ENCODE data around the gene PAQR7. TPM values are rescaled to one million over a fixed set of nuclear protein-coding genes. Genes with fewer than 3 reads are reported as not detected.

Gene PAQR7
- total RNA-seq, 1 donor from 2014 or later = 5.1 TPM

DNA sequence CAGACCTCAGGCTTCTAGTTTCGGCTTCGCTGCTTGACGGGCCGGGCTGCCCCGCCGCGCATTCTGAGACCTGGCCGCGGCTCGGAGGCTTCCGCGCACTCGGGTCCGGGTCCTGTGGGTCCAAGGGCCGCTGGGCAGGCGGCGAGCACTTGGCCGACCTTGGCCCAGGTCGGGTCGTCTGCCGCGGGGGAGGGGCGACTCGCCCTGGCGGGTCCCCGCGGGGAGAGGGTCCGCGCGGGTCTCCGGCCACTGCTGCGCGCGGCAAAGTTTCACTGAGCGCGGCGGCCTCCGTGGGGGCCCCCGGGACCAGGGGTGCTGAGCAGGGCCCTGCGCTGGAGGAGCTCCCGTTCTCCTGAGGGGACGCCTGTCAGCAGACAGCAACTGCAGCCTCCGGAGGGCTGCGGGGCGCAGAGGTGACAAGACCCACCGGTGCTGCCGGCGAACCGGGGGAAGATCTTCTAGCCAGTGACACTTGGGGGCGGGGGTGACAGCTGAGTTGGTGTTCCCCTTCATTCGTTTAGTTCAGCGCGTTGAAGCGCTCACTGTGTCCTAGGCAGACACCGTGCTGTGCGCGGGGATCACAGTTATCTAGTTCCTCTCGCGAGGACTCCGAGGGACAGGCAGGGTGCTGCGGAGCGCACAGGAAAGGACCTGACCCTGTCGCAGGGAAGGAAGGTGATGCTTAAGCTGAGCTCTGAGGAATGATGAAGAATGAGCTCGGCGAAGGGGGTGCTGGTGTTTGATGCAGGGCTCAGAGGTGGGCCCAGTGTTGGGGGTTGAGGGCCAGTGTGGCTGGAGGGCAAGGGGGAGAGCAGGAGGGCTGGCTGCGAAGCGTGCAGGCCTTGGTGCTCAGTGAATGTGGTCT, 55.0 kb downstream of the PAQR7 start:
- peak; percentile 63 for ATAC-seq
- peak; percentile 75 for DNase-seq (ENCODE audit: low spot score)

DNA sequence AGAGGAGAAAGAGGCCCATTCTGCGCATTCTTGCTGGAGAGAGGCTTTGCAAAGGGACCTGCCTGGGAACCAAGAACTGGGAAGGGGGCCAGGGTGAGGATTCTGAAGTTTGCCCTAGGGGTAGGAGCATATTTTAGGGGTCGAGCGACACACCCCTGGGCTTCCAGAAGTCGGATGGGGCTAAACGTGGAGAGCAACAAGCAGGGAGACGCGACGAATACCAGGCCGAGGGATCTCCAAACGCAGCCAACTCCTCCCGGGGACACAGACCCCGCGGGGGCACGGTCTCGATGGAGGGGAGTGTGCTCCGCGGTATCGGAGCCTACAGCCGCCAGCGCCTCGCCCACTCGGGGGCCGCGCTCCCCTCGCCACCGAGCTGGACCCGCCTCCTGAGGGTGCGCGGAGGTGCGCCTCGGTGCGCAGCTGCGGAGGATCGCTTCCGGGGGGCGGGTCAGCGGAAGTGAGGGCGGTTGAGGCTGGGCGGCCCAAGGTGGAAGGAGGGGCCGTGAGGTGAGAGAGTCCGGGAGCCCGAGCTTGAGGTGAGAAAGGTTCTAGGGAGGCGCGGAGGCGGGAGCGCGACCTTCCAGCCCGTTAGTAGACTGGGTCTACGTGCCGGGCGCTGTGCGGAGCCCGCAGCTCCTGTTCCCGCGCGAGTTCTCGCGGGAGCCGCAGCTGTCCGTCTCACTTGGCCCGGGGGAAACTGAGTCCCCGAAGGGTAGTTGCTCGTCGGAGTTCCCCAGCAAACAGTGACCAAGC, 55.8 kb downstream of the PAQR7 start, which contains the start of gene MTFR1L:
Gene MTFR1L, plus strand, starts transcription at position 464 of the 756 bp plus-strand sequence. CDS start 3,151 bp downstream, outside the sequence.
- DNase-seq (ENCODE audit: low spot score) (peak; percentile 94), ATAC-seq (peak; percentile 84)

DNA sequence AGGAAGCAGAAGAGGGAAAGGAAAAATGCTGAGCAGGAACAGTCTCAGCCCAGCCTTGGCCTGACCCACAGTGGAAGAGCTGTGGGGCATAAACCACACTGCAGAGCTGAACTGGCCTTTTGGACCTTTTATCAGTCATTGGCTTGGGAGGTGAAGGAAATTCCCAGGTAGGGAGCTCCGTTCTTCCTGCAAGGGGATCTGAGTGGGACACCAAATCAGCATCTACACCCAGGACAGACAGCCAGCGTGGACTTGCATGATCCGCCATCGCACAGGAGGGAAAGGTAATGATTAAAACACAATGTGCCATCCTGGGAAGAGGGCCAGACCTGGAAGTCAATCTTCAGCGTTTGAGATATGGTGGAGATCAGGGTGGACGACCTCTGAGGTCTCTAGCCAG, 56.9 kb downstream of the PAQR7 start:
- ATAC-seq = peak; percentile 29

DNA sequence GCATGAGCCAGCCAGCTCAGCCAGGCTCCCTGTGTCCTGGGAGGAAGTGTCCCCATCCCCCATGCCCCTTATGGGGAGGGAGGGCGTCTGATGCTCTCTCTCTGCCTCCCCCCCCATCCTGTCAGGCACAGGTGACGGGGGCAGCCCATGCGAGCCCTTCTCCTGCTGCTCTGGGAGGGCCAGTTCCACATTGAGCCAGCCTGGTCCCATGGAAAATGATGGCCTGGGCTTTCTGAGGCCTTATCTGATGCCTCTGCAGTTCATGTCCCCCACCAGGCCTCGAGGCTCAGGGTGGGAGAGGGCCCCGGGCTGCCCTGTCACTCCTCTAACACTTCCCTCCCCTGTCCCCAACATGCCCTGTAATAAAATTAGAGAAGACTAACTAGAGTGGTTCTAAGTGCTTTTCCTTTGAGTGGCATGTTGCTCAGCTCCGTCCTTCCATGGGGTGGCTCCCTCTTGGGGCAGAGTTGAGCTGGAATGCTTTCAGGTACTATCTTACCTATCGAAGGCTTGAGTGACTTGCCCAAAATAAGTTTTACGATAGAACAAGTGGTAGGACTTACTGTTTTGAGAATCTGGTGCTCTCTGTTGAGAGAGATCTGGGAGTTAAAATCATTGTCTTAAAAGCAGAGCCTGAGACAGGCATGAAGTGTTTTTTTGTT, 57.5 kb downstream of the PAQR7 start:
- DNase-seq (ENCODE audit: low spot score) (peak; percentile 44), ATAC-seq (no peak)

More for the DNA sequence above, 56.9 kb downstream of the PAQR7 start:
- no peak for DNase-seq (ENCODE audit: low spot score)

DNA sequence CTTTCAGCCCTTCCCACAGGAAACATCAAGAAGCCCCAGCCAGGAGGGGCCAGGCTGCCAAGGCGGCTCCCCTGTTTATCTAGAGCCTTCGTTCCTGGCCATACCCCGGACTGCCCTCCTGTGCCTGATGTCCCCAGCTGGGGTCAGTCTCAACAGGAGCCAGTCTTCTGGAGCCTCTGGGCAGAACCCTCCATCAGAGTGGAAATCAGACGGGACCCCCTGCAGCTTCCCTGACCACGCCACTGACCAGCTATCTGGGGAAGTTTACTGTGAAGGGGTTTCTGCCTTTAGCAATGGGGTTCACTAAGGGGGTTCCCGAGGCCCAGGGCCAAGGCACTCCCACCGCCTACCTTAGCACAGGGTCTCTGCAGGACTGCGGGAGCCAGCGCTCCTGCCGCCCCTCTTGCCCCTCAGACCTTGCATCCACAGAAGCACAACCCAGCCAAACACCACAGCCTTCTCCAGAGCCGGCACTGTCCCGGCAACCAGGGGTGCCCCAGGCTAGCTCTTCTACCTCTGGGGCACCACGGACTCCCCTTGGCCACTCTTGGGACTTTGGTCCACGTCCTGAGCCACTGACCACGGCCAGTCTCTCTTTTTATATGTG, 59.3 kb downstream of the PAQR7 start:
- DNase-seq (ENCODE audit: low spot score) (no peak), ATAC-seq (no peak)

DNA sequence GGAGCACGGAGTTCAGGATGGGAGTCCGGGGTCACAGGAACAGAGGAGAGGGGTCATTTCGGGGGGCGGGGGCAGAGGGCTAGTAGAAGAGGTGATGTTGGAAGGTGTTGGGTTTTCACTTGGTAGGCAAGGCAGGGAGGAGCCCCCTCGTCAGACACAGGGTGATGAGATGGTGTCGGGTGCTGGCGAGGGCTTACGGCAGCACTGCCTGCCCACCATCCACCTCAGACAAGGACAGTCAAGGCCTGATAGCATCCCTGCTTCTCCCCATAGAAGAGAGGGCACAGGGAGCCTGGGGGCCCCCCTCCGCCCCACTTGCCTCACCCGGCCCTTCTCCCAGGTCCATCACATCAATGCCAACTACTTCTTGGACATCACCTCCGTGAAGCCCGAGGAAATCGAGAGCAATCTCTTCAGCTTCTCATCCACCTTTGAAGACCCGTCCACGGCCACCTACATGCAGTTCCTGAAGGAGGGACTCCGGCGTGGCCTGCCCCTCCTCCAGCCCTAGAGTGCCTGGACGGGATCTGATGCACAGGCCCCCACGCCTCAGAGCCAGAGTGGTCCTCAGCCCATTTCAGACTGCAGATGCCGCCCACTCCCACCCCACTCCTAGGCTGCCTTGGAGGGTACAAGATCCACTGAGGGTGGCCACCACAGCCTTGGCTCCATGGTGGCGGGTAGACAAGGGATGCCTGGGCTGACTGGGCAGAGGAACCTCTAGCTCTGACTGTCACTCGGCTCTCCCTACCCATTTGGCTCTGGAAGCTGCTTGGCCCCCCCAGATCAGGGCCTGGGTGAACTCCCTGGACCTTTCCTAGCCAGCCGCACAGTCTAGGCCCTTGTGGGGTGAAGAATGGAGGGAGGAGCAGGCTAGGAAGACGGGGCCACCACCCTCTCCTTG, 60.0 kb downstream of the PAQR7 start:
- ATAC-seq (no peak), DNase-seq (ENCODE audit: low spot score) (no peak)

DNA sequence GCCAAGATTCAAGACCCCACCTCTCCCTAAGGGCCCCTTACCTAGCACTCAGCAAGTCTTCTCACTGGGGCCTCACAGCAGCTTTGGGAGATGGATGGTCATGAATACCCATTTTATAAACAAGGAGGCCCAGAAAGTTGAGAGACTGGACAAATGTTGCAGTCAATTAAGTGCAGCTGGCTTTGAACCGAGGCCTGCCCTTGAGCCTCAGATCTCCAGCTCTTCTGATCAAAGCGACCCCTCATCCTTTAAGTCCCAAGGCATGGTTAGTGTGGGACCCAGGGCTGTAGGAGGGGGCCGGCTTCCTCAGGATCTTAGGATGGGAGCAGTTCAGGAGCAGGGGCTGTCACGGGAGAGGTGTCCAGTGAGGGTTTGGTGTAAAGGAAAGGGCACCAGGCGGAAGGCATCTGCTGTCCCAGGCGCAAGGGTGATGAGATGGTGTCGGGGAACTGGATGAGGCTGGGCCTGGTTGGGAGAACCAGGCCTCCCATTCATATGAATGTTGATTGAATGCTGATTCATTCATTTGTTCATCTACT, 60.9 kb downstream of the PAQR7 start:
- DNase-seq (ENCODE audit: low spot score) (no peak), ATAC-seq (no peak)

DNA sequence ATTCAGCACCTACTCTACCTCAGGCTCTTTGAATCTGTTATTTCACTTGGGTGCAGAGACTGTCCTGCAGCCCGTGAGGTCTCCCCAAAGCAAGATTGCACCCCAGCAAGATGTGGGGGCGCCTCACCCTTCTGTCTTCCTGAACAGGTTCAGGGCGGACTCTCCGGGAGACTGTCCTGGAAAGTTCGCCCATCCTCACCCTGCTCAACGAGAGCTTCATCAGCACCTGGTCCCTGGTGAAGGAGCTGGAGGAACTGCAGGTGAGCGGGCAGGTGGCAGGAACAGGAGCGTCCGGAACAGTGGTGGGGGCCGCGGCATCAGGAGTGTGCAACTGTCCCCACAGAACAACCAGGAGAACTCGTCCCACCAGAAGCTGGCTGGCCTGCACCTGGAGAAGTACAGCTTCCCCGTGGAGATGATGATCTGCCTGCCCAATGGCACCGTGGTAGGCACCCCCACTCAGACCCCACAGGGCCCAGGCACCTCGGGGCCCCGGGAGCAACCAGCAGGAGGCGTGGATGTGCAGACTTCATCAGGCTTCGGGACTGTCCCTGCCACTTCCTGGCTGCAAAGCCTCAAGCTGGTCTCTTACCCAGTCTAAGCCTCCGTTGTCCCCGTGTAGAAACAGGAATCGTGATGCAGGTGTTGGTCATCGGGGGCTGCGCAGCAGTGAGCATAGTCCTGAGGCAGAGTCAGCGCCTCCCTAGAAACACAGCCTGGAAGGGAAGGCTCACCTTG, 61.6 kb downstream of the PAQR7 start:
- DNase-seq (ENCODE audit: low spot score) = no peak
- no peak for ATAC-seq

DNA sequence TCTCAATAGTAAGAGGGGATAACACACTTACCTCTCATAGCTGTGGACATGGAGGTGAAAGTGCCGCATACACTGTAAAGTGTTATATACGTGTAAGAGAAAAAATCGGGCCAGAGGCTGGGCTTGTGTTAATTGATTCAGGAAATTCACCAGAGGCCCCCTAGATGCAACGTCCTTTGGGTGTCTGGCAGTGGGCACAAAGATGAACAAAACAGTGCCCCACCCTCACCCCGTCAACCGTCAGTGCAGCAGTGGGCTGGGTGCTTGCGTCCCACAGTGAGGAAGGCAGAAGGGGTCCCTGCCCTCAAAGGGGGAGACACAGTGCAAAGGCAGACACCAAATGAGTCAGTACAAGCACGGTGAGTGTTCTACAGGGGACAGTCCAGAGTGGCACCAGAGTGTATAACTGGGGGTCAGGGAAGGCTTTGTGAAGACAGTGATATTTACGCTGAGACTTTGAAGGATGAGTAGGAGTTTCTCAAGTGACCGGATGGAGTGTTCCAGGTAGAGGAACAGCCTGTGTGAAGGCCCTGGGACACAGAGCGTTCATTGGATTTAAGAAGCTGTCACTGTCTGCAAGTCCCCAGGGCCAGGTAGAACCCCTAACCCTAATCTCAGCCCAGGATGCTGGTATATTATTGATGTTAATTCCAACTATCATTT, 62.3 kb downstream of the PAQR7 start:
- DNase-seq (ENCODE audit: low spot score) (no peak), ATAC-seq (no peak)

Other genes starting within 250 kb of the PAQR7 start
- 13.5 TPM for gene SELENON, start 75.5 kb downstream of the PAQR7 start, total RNA-seq
- 52.7 TPM for gene MTFR1L, start 55.8 kb downstream of the PAQR7 start, total RNA-seq
- not detected for gene AUNIP, start 16.3 kb downstream of the PAQR7 start, total RNA-seq
- 5.2 TPM for gene STMN1, start 30.7 kb upstream of the PAQR7 start, total RNA-seq
- 23.1 TPM for gene PAFAH2, start 122.4 kb upstream of the PAQR7 start, total RNA-seq
- gene EXTL1, start 146.1 kb upstream of the PAQR7 start, total RNA-seq = not detected
- 0.33 TPM for gene SLC30A2, start 170.4 kb upstream of the PAQR7 start, total RNA-seq
- gene TRIM63, start 191.9 kb upstream of the PAQR7 start, total RNA-seq = 0.20 TPM
- 6.3 TPM for gene PDIK1L, start 236.1 kb upstream of the PAQR7 start, total RNA-seq